Caki2 (cell line): Measurements from ENCODE around the gene USP7. TPM values are rescaled to one million over a fixed set of nuclear protein-coding genes. Genes with fewer than 3 reads are reported as not detected.

ENCODE experiments used
- DNase-seq: peaks from one replicate; pipeline ENCODE4 v3.0.0-alpha.2; 2015; ENCODE audit warnings: low read depth
- in situ Hi-C: cut with HindIII; loops from 2 replicates; pipeline ENCODE4 v1.10.0; 2016; ENCODE audit warnings: low sequenced_read_pairs, low pct_unique_long_range_greater_than_20kb, mixed read lengths
- total RNA-seq: library from RNA; depleted of rRNA; stranded (reverse); fragments of >200 nt; shearing (Covaris generic); gene quantifications from 2 replicates; pipeline ENCODE4 v1.2.3, GENCODE V29; 2014; ENCODE audit warnings: low replicate concordance

Gene USP7
- total RNA-seq, 1 experiment from 2014 or later = 14.9 TPM

GRCh38 chr16:8859913-8860881 lies 103.5 kb downstream of the USP7 start:
- in situ Hi-C loops = loop anchor here (10.0 kb wide), 1 partner anchor 55 kb away; no protein-coding TSS in a partner anchor
- DNase-seq = no peak

DNA sequence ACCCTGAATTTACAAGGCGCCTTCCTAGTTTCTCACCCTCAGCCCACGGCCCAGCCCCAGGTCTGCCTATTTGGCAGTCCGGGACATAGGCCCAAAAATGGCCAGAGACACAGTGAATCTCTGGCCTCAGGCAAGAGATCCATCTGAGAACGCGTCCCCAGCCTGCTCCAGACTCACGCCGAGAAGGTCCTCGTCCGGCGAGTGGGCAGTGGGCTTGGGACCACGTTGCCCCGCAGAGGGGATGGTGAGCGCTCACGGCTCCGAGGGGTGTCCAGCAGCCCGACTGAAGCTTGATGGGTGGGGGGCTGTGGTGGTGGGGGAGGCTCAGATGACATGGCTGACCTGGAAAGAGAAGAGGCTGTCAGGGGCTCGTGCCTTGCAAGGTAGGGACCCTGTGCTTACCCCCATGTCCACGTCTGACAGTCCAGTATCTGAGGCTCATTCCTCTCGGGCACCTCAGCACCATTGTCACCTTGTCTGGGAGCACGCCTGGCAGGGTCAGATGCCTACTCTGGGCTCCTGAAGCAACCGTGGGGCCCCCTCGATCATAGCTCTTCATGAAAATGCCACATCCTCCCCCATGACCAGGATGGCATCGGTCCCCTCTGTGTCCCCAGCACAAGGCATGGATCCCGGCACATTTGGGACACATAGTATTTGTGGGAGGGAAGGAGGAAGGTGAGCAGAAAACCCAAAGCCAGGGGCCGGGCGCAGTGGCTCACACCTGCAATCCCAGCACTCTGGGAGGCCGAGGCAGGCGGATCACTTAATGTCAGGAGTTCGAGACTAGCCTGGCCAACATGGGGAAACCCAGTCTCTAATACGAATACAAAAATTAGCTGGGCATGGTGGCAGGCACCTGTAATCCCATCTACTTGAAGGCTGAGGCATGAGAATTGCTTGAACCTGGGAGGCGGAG lies 104.5 kb downstream of the USP7 start:
- in situ Hi-C loops = loop anchor here (10.0 kb wide), 1 partner anchor 54 kb away; no protein-coding TSS in a partner anchor
- DNase-seq = no peak

DNA sequence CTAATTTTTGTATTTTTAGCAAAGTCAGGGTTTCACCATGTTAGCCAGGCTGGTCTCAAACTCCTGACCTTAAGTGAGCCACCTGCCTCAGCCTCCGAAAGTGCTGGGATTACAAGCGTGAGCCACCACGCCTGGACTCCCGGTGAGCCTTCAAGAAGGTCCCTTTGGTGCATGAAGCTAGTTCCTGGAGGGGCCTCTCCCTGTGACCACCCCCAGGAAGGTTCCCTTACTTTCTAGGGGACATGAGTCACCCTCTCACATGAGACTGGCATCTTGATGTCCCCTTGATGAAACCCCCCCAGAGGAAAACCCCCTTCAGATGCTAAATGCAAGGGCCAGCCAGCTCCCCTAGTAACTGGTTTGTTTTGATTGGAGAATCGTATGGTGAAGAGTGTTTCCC lies 107.7 kb downstream of the USP7 start:
- no peak for DNase-seq
- in situ Hi-C loops = loop anchor here (10.0 kb wide), 1 partner anchor 51 kb away; no protein-coding TSS in a partner anchor

DNA sequence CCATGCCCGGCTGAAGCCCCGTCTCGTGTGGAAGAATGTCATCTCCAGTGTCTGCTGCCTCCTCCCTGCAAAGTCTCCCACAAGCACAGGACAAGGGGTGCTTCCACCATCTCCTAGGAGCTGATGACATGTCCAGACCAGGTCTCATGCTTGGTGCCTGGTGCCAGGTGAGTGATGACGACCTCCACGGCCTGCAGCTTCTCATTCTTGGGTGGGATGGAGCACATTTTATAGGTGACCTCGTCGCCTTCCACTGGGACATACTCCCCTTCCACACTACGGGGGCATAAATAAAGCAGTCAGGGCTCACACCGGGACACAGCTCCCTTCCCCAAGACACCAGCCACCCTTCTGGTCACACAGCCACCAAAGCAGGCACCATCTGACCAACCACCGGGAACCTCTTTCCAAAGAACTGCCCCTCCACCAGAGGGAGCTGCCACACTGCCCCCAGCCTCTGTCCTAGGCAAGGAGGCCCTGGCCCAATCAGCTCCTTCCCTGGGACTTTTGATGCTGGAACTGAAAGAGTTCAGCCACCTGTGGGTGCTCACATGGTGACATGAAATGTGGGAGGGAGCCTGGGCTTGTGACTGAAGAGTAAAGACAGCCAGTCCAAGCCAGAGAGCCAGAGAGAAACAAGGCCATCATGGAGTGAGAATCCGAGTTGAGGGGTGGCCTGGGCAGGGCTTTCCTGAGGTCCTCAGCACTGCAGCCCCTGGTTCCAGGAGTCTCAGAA lies 108.5 kb downstream of the USP7 start:
- DNase-seq = no peak
- in situ Hi-C loops = loop anchor here (10.0 kb wide), 1 partner anchor 50 kb away; no protein-coding TSS in a partner anchor

DNA sequence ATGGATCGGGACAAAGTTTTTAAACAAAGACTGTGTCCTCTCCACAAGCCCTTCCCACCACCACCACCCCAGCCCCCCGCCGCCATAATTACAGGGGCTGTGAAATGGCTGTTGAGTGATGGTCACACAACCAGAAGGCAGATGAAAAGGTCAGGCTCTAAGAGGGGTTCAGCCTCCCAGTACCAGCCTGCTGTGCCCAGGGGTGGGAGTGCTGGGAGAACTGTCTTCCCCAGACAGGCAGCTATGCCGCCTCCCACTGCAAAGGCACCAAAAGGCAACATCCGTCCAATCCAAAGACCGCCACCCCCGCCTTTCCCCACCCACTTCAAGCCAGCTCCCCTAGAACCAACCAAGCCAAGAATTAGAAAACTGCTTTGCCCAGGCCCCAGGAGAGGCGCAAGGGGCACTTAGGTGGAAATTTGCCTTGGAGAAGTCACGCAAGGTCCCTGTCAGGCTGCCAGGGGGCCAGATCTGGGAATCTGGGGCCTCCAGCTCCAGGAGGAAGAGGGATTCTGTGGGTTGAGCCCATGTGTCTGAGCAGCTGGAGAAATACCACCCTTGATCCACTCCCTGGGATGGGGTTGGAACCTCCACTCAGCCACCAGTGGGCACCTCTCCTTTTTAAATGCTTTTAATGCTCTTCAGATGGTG lies 109.3 kb downstream of the USP7 start:
- no peak for DNase-seq
- in situ Hi-C loops = loop anchor here (10.0 kb wide), 1 partner anchor 50 kb away; no protein-coding TSS in a partner anchor

- in situ Hi-C loops = loop anchor here (10.0 kb wide), 1 partner anchor 49 kb away; no protein-coding TSS in a partner anchor
- DNase-seq = no peak
Measured at GRCh38 chr16:8853611-8854010, 110.1 kb downstream of the USP7 start.

GRCh38 chr16:8853150-8853549 lies 110.6 kb downstream of the USP7 start:
- no peak for DNase-seq
- in situ Hi-C loops = loop anchor here (10.0 kb wide), 1 partner anchor 48 kb away; no protein-coding TSS in a partner anchor

- in situ Hi-C loops = loop anchor here (10.0 kb wide), 1 partner anchor 48 kb away; no protein-coding TSS in a partner anchor
- no peak for DNase-seq
Measured at GRCh38 chr16:8852534-8852933, 111.2 kb downstream of the USP7 start.

DNA sequence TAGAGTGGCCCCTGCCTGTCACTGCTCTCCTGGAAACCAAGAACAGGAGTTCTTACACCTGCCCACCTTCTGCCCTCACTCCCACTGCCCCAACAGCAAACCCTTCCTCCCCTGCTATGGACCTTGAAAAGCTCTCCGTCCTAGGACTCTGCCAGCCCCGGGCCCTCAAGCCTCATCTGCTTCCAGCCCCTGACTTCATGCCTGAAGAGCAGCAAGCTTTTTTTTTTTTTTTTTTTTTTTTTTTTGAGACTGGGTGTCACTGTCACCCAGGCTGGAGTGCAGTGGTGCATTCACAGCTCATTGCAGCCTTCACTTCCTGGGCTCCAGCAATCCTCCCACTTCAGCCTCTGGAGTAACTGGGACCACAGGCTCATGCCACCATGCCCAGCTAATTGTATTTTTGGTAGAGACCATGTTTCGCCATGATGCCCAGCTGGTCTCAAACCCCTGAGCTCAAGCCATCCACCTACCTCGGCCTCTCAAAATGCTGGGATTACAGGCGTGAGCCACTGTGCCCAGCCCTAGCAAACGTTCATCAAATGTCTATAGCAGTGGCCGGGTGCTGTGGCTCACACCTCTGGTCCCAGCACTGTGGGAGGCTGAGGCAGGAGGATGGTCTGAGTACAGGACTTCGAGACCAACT lies 111.8 kb downstream of the USP7 start:
- in situ Hi-C loops = loop anchor here (10.0 kb wide), 1 partner anchor 47 kb away; no protein-coding TSS in a partner anchor

GRCh38 chr16:8850279-8850885 lies 113.3 kb downstream of the USP7 start:
- in situ Hi-C loops = loop anchor here (10.0 kb wide), 1 partner anchor 46 kb away; no protein-coding TSS in a partner anchor
- DNase-seq = no peak

More for the DNA sequence above, 111.8 kb downstream of the USP7 start:
- DNase-seq = no peak

DNA sequence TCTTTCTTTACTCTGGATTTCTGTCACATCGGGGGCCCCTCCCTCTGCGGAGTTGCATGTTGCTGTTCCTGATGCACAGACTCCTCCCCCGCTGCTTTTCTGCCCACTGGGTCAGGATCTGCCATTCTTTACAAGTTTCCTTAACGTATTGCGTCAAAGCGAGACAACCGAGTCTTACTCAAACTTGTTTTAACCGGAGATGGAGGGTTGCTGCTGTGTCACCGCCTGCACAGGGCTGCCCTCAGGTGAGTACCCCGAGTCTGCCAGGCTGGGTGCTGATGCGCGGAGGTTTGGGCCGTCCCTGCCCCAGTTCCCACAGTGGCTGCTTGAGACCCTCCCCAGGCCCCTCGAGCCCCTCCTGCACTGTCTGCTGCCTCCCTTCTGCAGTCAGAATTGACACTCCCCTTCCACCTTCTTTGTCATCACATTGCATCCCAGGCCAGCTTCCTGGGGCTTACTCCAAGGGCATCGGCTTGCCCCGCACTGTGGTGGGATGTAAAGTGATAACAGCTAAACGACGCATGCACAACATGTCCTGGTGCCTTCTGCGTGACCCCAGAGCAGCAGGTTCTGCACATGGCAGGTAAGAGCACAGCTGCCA lies 114.2 kb downstream of the USP7 start:
- in situ Hi-C loops = loop anchor here (10.0 kb wide), 1 partner anchor 45 kb away; no protein-coding TSS in a partner anchor
- no peak for DNase-seq

GRCh38 chr16:8848939-8849391 lies 114.7 kb downstream of the USP7 start:
- in situ Hi-C loops = no loop called here
- no peak for DNase-seq

DNA sequence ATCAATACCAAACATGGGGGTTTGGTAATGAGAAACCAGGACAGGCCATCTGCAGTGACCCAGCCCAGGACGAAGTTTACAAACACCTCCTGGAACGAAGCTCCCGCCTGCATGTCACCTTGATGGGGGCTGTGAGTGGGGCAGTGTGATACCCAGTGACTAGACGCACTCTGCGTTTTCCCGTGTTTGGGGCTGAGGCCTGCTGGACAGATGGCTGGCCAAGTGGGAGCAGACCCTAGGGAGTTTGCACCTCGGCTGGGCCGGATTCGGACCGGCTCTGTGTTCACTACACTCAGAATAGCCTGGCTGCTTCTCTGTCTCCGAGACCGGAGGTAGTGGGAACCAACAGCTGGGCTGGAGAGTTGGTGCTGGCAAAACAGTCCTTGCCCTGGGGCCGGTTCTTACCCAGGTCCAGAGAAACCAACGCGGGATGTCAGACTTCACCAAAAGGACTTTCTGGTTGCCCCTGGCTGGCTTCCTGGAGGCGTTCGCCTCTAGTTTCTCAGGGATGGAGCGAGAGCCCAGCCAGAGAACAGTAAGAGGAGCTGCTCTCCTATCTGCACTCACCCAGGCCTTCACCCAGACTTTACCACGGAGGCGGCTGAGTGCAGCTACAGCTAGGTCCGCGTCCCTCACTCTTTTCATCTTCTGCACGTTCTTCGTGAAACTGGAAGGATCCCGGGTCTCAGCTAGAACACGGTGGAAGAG lies 115.3 kb downstream of the USP7 start:
- in situ Hi-C loops = no loop called here

GRCh38 chr16:8847623-8848022 lies 116.1 kb downstream of the USP7 start:
- DNase-seq = no peak
- in situ Hi-C loops = no loop called here

More for the DNA sequence above, 115.3 kb downstream of the USP7 start:
- no peak for DNase-seq

GRCh38 chr16:8847145-8847544 lies 116.6 kb downstream of the USP7 start:
- in situ Hi-C loops = no loop called here
- no peak for DNase-seq
